Pancreas (tissue), 10 donors: ENCODE results near the gene TWF2. TPM values are rescaled to one million over a fixed set of nuclear protein-coding genes. Genes with fewer than 3 reads are reported as not detected.

ENCODE experiments used
- ATAC-seq, 4 donors: fragments of 200-7000 bp; cut with Tn5 transposase; one replicate each; pipeline versions ENCODE4 v1.8.0 to v1.9.1; 2020; ENCODE audit warnings: mild to moderate bottlenecking in 4 of 4, moderate library complexity in 4 of 4
- DNase-seq, 6 donors: peaks; one replicate each; pipeline ENCODE4 v3.0.0-alpha.2; 2020
- FAIRE-seq: peaks from 2 replicates; lab custom pipeline; 2012; peaks lifted over from hg19 to GRCh38; lab: Jason Lieb, UNC
- H3K27ac ChIP-seq, 4 donors: fragments of 200-600 bp; sonication (generic); 1 replicate in 3 of 4; 2 replicates in 1 of 4; pipeline versions ENCODE4 v1.5.0 to v1.8.0; 2020
- H3K27me3 ChIP-seq, 4 donors: fragments of 200-600 bp; one replicate each; pipeline ENCODE4 v1.8.0; 2021
- H3K36me3 ChIP-seq, 3 donors: fragments of 200-600 bp; sonication (generic) in 1 of 3; one replicate each; pipeline versions ENCODE4 v1.5.0 to v1.8.0; 2020 to 2021
- H3K4me1 ChIP-seq, 3 donors: fragments of 200-600 bp; one replicate each; pipeline ENCODE4 v1.8.0; 2021
- H3K4me3 ChIP-seq, 4 donors: fragments of 200-600 bp; sonication (generic) in 2 of 4; one replicate each; pipeline versions ENCODE4 v1.5.0 to v1.8.0; 2020 to 2021
- H3K9me3 ChIP-seq, 4 donors: fragments of 200-600 bp; one replicate each; pipeline ENCODE4 v1.8.0; 2021
- CTCF ChIP-seq, 4 donors: fragments of 200-600 bp; sonication (generic) in 3 of 4; IDR thresholded peaks; one replicate each; pipeline versions ENCODE4 v1.5.0 to v1.8.0; 2021; ENCODE audit warnings: antibody characterized with exemption in 4 of 4
- WGBS, 2 donors: extraction: QIAGEN DNeasy Blood & Tissue Kit; methylation state at CpG; one replicate each; pipeline ENCODE4 v1.1.7; 2013; 5-methylcytosine and 5-hydroxymethylcytosine counted together
- intact Hi-C, 3 donors: fragments of 100-400 bp; cut with DNase I; formaldehyde crosslinking; loops; one replicate each; pipeline versions ENCODE4 v1.11.1 to v1.14.2; 2022
- polyA plus RNA-seq, 2 donors: library from polyadenylated mRNA; stranded (reverse); fragments of 200-250 nt; gene quantifications; one replicate each; pipeline ENCODE4 v1.2.3, GENCODE V29; 2013
- total RNA-seq, 6 donors: library from RNA; stranded (reverse); fragmentation: NEBNext Ultra II Directional in 4 of 6; extraction: Animal tissue kit (Norgen Biotek cat#: 25700) in 4 of 6; gene quantifications; one replicate each; pipeline versions ENCODE4 v1.2.1 to v1.2.4, GENCODE V29; 2021 to 2023
- donor health status: healthy with polysubstance abuse.
- donor health status: DM: no; HTN: no; CAD: no; lungs with moderate emphysema.
- donor health status: DM: no; HTN: no; CAD: no.
- donor health status: control.
- donor health status: control.
- donor health status: Bipolar disorder and iron deficiency.
- donor health status: DM: yes; HTN: yes; CAD: no.
- donor health status: DM: no; HTN: no; CAD: no.
- donor health status: DM: no; HTN: no; CAD: no.
- donor health status: DM: yes; HTN: yes; CAD: no.

TWF2 gene
- total and polyA plus RNA-seq, 8 donors: 8.9 to 26.8 (median 12.3) TPM

DNA sequence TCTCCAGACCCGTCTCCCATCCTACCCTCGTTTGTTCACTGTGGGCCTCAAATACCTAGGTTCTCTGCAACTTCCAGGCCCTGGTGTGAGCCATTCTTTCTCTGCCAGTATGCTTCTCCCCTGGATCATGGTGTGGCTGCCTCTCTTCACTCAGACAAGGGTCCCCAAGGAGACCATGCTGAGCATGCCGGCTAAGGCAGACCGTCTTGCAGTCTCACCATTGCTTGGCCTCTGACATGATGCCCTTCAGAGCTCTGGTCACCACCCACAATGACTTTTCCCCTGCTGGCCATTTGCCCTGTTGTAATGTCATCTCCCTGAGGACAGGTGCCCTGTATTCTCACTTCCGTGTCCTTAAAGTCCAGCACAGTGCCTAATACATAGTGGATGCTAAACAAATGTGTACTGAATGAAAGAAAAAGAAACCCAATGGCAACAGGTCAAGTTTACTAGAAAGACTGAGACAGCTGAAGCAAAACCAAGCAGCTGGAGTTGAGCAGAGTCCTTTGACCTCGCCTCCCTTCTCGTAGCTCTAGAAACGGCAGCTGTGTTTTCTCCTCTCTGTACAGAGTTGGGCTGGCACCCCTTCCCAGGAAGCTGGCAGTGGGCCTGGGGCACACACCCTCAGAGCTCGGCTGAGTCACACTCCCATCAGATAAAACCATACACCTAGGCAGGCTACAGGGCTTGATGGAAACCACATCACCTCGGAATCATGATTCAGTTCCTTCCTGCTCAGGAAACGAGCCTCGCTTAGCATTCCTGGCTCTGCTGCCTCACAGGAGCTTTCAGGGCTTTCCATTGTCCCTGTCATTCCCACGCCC is 22.2 kb downstream of the TWF2 start:
- 24% methylated on average over 13 of the region's 13 CpGs for WGBS, 2 donors
- ATAC-seq (peak; percentile 92 to 95 (median 94)), DNase-seq (peak; percentile 85 to 96 (median 94)), FAIRE-seq (peak; percentile 81)
- peaks cover 13 to 16% (median 15%) of the 10 kb centered on the region in 3 donors for H3K4me1 ChIP-seq
- no peak for TF ChIP-seq CTCF (IDR thresholded peaks at IDR 0.05)
- H3K27ac ChIP-seq: peak overlapping the region; percentile 54 to 82 (median 74)
- H3K27me3 ChIP-seq: no peaks in the 10 kb centered on the region
- intact Hi-C loops: no loop called here
- H3K36me3 ChIP-seq: peaks cover 0 to 29% (median 8%) of the 10 kb centered on the region in 3 donors
- no peak overlapping the region for H3K4me3 ChIP-seq
- H3K9me3 ChIP-seq: no peaks in the 10 kb centered on the region

DNA sequence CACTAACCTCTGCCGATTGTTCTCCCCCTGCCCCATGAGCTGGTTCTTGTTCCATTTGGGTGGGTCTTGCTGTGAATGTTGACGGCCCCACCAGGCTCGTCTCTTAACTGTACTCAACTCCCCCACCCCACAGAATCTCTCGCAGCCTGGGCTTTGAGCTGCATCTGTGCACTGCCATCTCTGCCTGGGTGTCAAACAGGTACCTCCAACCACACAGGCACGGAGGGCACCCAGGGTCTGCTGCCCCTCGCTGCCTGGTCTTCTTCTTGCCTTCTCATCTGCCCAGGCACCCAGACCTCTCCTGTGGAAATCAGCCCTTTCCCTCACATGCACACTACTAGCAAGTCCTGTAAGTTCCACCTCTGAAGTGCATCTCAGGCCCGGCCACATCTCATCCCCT is 23.6 kb downstream of the TWF2 start:
- H3K27me3 ChIP-seq: no peaks in the 10 kb centered on the region
- H3K9me3 ChIP-seq: no peaks in the 10 kb centered on the region
- intact Hi-C loops: no loop called here
- DNase-seq: no peak
- H3K27ac ChIP-seq: no peak overlapping the region
- peaks cover 13 to 16% (median 15%) of the 10 kb centered on the region in 3 donors for H3K4me1 ChIP-seq
- peaks cover 0 to 42% (median 21%) of the 10 kb centered on the region in 3 donors for H3K36me3 ChIP-seq
- no peak for ATAC-seq
- TF ChIP-seq CTCF (IDR thresholded peaks at IDR 0.05): no peak
- no peak for FAIRE-seq
- no peak overlapping the region for H3K4me3 ChIP-seq
- 95 to 96% methylated on average over 7 of the region's 7 CpGs for WGBS, 2 donors

GRCh38 chr3:52213901-52214300 is 25.1 kb downstream of the TWF2 start:
- Histone ChIP-seq H3K4me3 (no peak overlapping the region), H3K9me3 (no peaks in the 10 kb centered on the region), H3K4me1 (peaks cover 13 to 16% (median 15%) of the 10 kb centered on the region in 3 donors), H3K27me3 (no peaks in the 10 kb centered on the region), H3K36me3 (peaks cover 0 to 55% (median 26%) of the 10 kb centered on the region in 3 donors), H3K27ac (no peak overlapping the region)
- no peak for DNase-seq
- no peak for ATAC-seq
- FAIRE-seq: no peak
- intact Hi-C loops: no loop called here
- no peak for TF ChIP-seq CTCF (IDR thresholded peaks at IDR 0.05)

DNA sequence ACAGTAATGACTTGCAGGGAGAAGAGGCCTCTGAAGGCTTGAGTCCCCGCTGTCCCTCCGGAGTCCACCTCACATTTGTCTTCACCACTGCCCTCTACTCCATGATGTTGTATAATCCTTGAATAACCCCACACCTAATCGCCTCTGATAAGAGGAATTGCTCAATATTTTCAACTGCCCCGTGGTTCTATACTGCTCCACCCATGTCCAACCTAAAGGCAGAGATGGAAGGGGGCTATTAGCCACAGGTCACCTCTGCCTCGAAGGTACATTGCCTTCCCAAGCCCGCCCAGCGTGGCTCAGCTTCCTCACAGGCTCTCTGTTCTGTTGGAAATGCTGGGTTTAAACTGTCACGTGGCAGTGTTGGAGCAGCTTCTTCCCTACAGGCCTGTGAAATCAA is 26.0 kb downstream of the TWF2 start:
- H3K4me1 ChIP-seq: peaks cover 13 to 16% (median 15%) of the 10 kb centered on the region in 3 donors
- no peak for DNase-seq
- intact Hi-C loops: no loop called here
- H3K27ac ChIP-seq: no peak overlapping the region
- no peaks in the 10 kb centered on the region for H3K9me3 ChIP-seq
- no peak overlapping the region for H3K4me3 ChIP-seq
- no peak for ATAC-seq
- 65 to 70% methylated on average over 8 of the region's 8 CpGs for WGBS, 2 donors
- H3K27me3 ChIP-seq: no peaks in the 10 kb centered on the region
- FAIRE-seq: no peak
- no peak for TF ChIP-seq CTCF (IDR thresholded peaks at IDR 0.05)
- H3K36me3 ChIP-seq: peaks cover 0 to 64% (median 31%) of the 10 kb centered on the region in 3 donors
